ENCODE data around the gene SPATA4.

SPATA4 gene

GRCh38 chr4:176238826-176239225 is 43.4 kb upstream of the SPATA4 start:
- Histone ChIP-seq H3K9me3 (replicated peaks; ENCODE audit: insufficient read depth, low read length) (no peaks in the 10 kb centered on the region), H4K20me1 (ENCODE audit: insufficient read depth, low read length) (no peaks in the 10 kb centered on the region), H3F3A (ENCODE audit: insufficient read depth, low read length) (peaks cover 6% of the 10 kb centered on the region; the same call in 1 of the 2 replicates), H3K9me2 (replicated peaks; ENCODE audit: insufficient read depth, low read length) (no peaks in the 10 kb centered on the region), H2AFZ (ENCODE audit: low read length) (no peak overlapping the region), H3K4me2 (ENCODE audit: low read depth, low read length) (no peak overlapping the region), H3K4me1 (ENCODE audit: low read length) (peaks cover 15% of the 10 kb centered on the region), H3K79me2 (ENCODE audit: low read length) (no peaks in the 10 kb centered on the region), H3K36me3 (replicated peaks; ENCODE audit: insufficient read depth, low read length) (no peaks in the 10 kb centered on the region), H3K4me3 (ENCODE audit: low read length) (no peak overlapping the region), H3K27ac (ENCODE audit: low read length) (no peak overlapping the region), H3K9ac (ENCODE audit: low read length) (no peak overlapping the region), H3K27me3 (replicated peaks; ENCODE audit: insufficient read depth, low read length) (no peaks in the 10 kb centered on the region)
- no peak for DNase-seq
- no peak for TF ChIP-seq EZH2phosphoT487 (IDR thresholded peaks at IDR 0.05; ENCODE audit: low read length)
- no peak for TF ChIP-seq EZH2 (optimal IDR thresholded peaks at IDR 0.05; ENCODE audit: low read depth, low read length)
- TF ChIP-seq, protein P1, sequence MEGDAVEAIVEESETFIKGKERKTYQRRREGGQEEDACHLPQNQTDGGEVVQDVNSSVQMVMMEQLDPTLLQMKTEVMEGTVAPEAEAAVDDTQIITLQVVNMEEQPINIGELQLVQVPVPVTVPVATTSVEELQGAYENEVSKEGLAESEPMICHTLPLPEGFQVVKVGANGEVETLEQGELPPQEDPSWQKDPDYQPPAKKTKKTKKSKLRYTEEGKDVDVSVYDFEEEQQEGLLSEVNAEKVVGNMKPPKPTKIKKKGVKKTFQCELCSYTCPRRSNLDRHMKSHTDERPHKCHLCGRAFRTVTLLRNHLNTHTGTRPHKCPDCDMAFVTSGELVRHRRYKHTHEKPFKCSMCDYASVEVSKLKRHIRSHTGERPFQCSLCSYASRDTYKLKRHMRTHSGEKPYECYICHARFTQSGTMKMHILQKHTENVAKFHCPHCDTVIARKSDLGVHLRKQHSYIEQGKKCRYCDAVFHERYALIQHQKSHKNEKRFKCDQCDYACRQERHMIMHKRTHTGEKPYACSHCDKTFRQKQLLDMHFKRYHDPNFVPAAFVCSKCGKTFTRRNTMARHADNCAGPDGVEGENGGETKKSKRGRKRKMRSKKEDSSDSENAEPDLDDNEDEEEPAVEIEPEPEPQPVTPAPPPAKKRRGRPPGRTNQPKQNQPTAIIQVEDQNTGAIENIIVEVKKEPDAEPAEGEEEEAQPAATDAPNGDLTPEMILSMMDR (IDR thresholded peaks at IDR 0.05; ENCODE audit: low read length) = no peak

DNA sequence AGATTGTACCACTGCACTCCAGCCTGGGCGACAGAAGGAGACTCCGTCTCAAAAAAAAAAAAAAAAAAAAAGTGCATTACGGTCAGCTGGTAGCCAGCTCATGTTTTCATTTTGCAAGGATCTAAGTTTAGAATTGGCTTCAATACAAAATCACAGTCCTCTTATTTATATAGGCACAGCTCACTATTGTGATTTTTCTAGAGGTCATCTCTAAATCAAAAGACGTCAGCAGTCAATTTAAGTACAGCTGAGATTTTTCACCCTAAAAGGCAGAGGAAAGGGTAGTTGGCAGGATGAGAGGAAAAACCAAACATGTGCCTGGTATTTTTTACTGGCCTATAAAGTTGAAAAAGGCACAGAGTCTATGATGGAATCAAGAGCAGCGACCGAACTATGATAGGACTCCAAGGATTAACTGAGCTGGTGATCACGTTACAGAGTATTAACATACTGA is 42.8 kb upstream of the SPATA4 start:
- H3K27me3 ChIP-seq (replicated peaks; ENCODE audit: insufficient read depth, low read length) = no peaks in the 10 kb centered on the region
- H3K36me3 ChIP-seq (replicated peaks; ENCODE audit: insufficient read depth, low read length) = no peaks in the 10 kb centered on the region
- TF ChIP-seq EZH2 (optimal IDR thresholded peaks at IDR 0.05; ENCODE audit: low read depth, low read length) = no peak
- TF ChIP-seq, protein P1 (IDR thresholded peaks at IDR 0.05; ENCODE audit: low read length) = no peak
- no peak for TF ChIP-seq EZH2phosphoT487 (IDR thresholded peaks at IDR 0.05; ENCODE audit: low read length)
- H3K4me2 ChIP-seq (ENCODE audit: low read depth, low read length) = no peak overlapping the region
- no peak for DNase-seq
- H3K9me2 ChIP-seq (replicated peaks; ENCODE audit: insufficient read depth, low read length) = no peaks in the 10 kb centered on the region
- peaks cover 15% of the 10 kb centered on the region for H3K4me1 ChIP-seq (ENCODE audit: low read length)
- no peaks in the 10 kb centered on the region for H3K79me2 ChIP-seq (ENCODE audit: low read length)
- no peak overlapping the region for H3K4me3 ChIP-seq (ENCODE audit: low read length)
- no peaks in the 10 kb centered on the region for H4K20me1 ChIP-seq (ENCODE audit: insufficient read depth, low read length)
- peaks cover 6% of the 10 kb centered on the region; the same call in 1 of the 2 replicates for H3F3A ChIP-seq (ENCODE audit: insufficient read depth, low read length)
- no peak overlapping the region for H3K27ac ChIP-seq (ENCODE audit: low read length)
- no peak overlapping the region for H3K9ac ChIP-seq (ENCODE audit: low read length)
- no peak overlapping the region for H2AFZ ChIP-seq (ENCODE audit: low read length)
- H3K9me3 ChIP-seq (replicated peaks; ENCODE audit: insufficient read depth, low read length) = no peaks in the 10 kb centered on the region

DNA sequence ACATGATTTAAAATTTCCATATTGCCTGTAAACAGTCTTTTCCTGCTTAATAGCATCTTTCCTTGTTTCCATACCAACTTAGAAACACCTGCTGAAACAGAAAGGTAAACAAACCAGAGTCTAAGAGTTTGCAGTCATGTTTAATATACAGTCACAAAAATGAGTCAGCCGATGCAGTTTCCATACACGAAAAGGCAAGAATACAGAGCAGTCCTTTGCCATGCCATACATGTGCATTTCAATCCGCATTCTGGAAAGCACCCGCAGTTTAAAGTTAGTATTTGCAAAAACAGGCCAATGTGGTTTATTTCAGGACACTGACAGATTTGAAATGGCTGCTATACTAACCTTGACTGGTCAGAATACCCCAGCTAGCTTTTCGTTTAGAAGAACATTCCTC is 41.6 kb upstream of the SPATA4 start:
- Histone ChIP-seq H3K4me1 (ENCODE audit: low read length) (peaks cover 15% of the 10 kb centered on the region), H3K4me2 (ENCODE audit: low read depth, low read length) (peak overlapping the region; percentile 72), H3K36me3 (replicated peaks; ENCODE audit: insufficient read depth, low read length) (no peaks in the 10 kb centered on the region), H3K9me2 (replicated peaks; ENCODE audit: insufficient read depth, low read length) (no peaks in the 10 kb centered on the region), H3K27me3 (replicated peaks; ENCODE audit: insufficient read depth, low read length) (no peaks in the 10 kb centered on the region), H2AFZ (ENCODE audit: low read length) (peak overlapping the region; percentile 4), H3K79me2 (ENCODE audit: low read length) (no peaks in the 10 kb centered on the region), H3K27ac (ENCODE audit: low read length) (peak overlapping the region; percentile 78), H4K20me1 (ENCODE audit: insufficient read depth, low read length) (no peaks in the 10 kb centered on the region), H3F3A (ENCODE audit: insufficient read depth, low read length) (peaks cover 6% of the 10 kb centered on the region; the same call in 1 of the 2 replicates), H3K9me3 (replicated peaks; ENCODE audit: insufficient read depth, low read length) (no peaks in the 10 kb centered on the region), H3K9ac (ENCODE audit: low read length) (peak overlapping the region; percentile 51), H3K4me3 (ENCODE audit: low read length) (peak overlapping the region; percentile 52)
- TF ChIP-seq EZH2 (optimal IDR thresholded peaks at IDR 0.05; ENCODE audit: low read depth, low read length) (no peak), EZH2phosphoT487 (IDR thresholded peaks at IDR 0.05; ENCODE audit: low read length) (no peak)
- TF ChIP-seq, protein P1 (IDR thresholded peaks at IDR 0.05; ENCODE audit: low read length) = no peak
- DNase-seq = peak; percentile 36

All from MM.1S (cell line).